ENCODE measurements around the gene BLOC1S1.

The BLOC1S1 gene

DNA sequence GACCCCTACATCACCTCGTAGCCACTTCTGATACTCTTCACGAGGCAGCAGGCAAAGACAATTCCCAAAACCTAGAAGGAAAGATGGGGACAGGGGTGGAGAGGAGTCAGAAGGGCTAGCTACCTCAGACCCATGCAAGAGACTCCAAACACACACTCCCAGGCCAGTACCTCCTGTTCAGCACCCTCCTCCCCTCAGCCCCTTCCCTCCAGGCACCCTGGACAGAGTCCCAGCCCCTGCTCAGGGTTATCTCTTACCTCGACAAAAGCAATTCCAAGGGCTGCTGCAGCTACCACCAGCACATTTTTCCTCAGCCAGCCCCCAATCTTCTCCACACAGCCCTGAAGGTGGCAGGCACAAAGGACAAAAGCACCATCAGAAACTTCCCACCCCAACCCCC, 9.7 kb downstream of the BLOC1S1 start:
- DNase-seq (ENCODE audit: low read depth): no peak
- TF ChIP-seq, protein P1, sequence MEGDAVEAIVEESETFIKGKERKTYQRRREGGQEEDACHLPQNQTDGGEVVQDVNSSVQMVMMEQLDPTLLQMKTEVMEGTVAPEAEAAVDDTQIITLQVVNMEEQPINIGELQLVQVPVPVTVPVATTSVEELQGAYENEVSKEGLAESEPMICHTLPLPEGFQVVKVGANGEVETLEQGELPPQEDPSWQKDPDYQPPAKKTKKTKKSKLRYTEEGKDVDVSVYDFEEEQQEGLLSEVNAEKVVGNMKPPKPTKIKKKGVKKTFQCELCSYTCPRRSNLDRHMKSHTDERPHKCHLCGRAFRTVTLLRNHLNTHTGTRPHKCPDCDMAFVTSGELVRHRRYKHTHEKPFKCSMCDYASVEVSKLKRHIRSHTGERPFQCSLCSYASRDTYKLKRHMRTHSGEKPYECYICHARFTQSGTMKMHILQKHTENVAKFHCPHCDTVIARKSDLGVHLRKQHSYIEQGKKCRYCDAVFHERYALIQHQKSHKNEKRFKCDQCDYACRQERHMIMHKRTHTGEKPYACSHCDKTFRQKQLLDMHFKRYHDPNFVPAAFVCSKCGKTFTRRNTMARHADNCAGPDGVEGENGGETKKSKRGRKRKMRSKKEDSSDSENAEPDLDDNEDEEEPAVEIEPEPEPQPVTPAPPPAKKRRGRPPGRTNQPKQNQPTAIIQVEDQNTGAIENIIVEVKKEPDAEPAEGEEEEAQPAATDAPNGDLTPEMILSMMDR (conservative IDR thresholded peaks at IDR 0.05; ENCODE audit: control insufficient read depth, insufficient read depth, low read depth, low read length): no peak
- H3K4me3 ChIP-seq (ENCODE audit: control insufficient read depth, low read depth, low read length): peak overlapping the region; percentile 4

DNA sequence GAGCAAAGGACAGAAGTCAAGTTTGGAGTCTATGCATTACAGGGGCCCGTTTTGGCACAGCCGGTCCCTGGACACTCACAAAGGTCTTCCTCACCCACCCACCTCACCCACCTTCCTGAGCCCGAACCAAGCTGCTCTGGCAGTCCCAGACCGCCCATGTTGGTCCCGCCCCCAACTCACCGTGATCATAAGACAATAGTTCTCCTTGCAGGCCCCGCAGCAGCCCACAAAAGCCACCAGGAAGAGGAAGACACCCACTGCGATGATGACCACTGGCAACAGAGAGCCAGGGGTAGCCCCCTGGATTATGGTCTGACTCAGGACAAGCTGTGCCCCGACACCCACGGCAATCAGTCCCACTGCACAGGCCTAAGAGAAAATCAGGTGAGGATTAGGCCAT, 11.1 kb downstream of the BLOC1S1 start:
- no peak for DNase-seq (ENCODE audit: low read depth)
- TF ChIP-seq, protein P1 (conservative IDR thresholded peaks at IDR 0.05; ENCODE audit: control insufficient read depth, insufficient read depth, low read depth, low read length): no peak
- peak overlapping the region; percentile 94 for H3K4me3 ChIP-seq (ENCODE audit: control insufficient read depth, low read depth, low read length)

GRCh38 chr12:55727643-55728185, 11.9 kb downstream of the BLOC1S1 start:
- no peak for DNase-seq (ENCODE audit: low read depth)
- TF ChIP-seq, protein P1 (conservative IDR thresholded peaks at IDR 0.05; ENCODE audit: control insufficient read depth, insufficient read depth, low read depth, low read length): no peak

GRCh38 chr12:55728186-55728938, 12.5 kb downstream of the BLOC1S1 start:
- DNase-seq (ENCODE audit: low read depth): no peak
- peak overlapping the region; percentile 94 for H3K4me3 ChIP-seq (ENCODE audit: control insufficient read depth, low read depth, low read length)
- TF ChIP-seq, protein P1 (conservative IDR thresholded peaks at IDR 0.05; ENCODE audit: control insufficient read depth, insufficient read depth, low read depth, low read length): no peak

More at GRCh38 chr12:55727643-55728185, 11.9 kb downstream of the BLOC1S1 start:
- H3K4me3 ChIP-seq (ENCODE audit: control insufficient read depth, low read depth, low read length): peak overlapping the region; percentile 94

DNA sequence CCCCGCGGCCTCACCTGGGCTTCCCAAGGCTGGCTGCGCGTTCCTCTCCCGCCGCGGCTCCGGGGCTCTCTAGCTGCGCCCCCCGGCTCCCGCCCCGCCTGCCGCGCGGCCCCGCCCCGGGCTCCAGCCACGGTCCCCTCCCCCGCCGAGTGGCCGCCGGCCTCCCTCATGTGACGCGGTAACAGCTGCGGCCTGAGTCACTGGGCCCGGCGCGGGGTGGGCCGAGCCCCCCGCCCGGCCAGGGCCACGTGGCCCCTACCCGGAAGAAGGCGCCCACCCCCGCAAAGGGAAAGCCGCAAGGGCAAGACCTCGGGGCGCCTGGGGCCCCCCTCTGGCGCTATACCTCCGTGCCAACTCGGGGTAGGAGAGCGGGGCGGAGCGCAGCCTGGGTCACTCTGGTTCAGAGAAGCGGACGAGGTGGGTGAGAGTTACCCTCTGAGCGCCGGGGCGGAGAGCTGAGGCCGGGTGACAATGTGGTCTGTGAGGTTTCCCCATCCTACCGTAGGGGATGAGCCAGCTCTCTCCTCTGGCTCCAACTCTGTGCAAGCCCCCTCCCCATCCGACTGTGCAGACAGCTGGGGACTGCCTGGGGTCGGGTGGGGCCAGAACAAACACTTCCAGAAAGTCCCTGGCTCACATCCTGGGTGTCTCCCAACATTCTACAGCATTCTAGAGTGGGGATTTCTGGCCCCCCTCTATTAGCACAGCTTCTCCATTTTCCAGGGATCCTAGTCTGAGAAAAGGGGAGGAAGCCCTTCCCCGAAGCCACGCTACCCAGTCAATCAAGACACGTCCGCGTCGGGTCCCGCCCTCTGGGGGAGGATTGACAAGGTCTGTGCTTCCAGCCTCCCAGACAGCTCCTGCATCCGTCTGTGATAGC, 13.3 kb downstream of the BLOC1S1 start, which contains the start of gene CD63:
CD63 (minus strand) TSS at position 71 of the 880 bp plus-strand sequence. CDS start 668 bp downstream, outside the sequence.
- peak; percentile 94 for DNase-seq (ENCODE audit: low read depth)
- TF ChIP-seq, protein P1 (conservative IDR thresholded peaks at IDR 0.05; ENCODE audit: control insufficient read depth, insufficient read depth, low read depth, low read length): no peak
- H3K4me3 ChIP-seq (ENCODE audit: control insufficient read depth, low read depth, low read length): peak within 1 kb of the TSS; percentile 94

Measured in fibroblast of mammary gland (primary cell).